ENCODE data around the gene SETMAR.

DNA sequence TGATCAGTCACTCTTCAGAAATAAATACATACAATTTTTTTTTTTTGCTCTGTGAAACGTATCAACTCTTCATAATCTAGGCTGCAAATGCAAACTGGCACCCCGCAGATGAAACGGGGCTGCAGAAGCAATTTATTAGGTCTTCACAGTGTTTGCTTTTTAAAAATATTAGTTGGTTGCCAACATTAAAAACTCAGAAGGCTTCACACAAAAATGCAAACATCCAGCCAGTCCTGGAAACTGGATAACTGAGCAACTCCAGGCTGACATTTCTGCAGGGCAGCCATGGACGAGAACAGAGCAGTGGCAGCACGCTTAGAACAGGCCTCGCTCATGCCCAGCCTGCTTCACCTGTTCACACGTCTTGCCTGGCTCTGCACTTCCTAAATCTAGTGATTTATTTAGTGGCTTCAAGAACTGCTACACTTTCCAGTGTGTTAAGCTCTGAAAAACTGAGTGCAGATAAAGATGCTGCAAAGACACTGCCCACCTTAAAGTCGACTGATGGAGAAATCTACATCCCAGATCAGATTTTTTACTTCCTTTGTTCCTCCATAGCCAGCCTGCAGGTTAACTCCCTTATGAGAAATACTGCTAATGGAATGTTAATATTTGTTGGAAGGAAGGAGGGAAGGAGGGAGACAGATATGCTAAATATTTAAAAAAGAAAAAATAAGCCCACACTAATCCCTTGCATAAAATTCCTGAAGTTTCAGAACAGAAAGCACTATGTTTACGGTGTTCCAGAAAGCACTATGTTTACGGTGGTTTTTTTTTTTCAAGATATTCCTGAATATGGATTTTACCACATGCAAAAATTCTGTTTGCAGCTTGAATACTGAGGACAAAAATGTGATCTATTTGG is 53.6 kb downstream of the SETMAR start:
- TF ChIP-seq, protein P1, sequence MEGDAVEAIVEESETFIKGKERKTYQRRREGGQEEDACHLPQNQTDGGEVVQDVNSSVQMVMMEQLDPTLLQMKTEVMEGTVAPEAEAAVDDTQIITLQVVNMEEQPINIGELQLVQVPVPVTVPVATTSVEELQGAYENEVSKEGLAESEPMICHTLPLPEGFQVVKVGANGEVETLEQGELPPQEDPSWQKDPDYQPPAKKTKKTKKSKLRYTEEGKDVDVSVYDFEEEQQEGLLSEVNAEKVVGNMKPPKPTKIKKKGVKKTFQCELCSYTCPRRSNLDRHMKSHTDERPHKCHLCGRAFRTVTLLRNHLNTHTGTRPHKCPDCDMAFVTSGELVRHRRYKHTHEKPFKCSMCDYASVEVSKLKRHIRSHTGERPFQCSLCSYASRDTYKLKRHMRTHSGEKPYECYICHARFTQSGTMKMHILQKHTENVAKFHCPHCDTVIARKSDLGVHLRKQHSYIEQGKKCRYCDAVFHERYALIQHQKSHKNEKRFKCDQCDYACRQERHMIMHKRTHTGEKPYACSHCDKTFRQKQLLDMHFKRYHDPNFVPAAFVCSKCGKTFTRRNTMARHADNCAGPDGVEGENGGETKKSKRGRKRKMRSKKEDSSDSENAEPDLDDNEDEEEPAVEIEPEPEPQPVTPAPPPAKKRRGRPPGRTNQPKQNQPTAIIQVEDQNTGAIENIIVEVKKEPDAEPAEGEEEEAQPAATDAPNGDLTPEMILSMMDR (IDR thresholded peaks at IDR 0.05; ENCODE audit: control extremely low read depth in 1 of 3, insufficient read depth in 1 of 3, low read depth in 1 of 3, low read length in 3 of 3), result no peak
- no peak for TF ChIP-seq SP1 (IDR thresholded peaks at IDR 0.05; ENCODE audit: low read depth, low read length)
- TF ChIP-seq CEBPB (IDR thresholded peaks at IDR 0.05; ENCODE audit: low read depth, low read length), result no peak
- no peak for TF ChIP-seq EGR1 (IDR thresholded peaks at IDR 0.05; ENCODE audit: borderline replicate concordance, low read depth, low read length)
- no peak for TF ChIP-seq POLR2A (IDR thresholded peaks at IDR 0.05; ENCODE audit: control extremely low read depth in 1 of 2, low read depth in 2 of 2, low read length in 2 of 2)
- TF ChIP-seq RXRA (IDR thresholded peaks at IDR 0.05; ENCODE audit: insufficient read depth, low read depth, low read length), result no peak
- TF ChIP-seq SAP30 (IDR thresholded peaks at IDR 0.05; ENCODE audit: insufficient read depth, insufficient replicate concordance, low read length), result no peak
- TF ChIP-seq, protein P2, sequence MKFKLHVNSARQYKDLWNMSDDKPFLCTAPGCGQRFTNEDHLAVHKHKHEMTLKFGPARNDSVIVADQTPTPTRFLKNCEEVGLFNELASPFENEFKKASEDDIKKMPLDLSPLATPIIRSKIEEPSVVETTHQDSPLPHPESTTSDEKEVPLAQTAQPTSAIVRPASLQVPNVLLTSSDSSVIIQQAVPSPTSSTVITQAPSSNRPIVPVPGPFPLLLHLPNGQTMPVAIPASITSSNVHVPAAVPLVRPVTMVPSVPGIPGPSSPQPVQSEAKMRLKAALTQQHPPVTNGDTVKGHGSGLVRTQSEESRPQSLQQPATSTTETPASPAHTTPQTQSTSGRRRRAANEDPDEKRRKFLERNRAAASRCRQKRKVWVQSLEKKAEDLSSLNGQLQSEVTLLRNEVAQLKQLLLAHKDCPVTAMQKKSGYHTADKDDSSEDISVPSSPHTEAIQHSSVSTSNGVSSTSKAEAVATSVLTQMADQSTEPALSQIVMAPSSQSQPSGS (IDR thresholded peaks at IDR 0.05; ENCODE audit: low read length), result no peak
